Measurements from ENCODE around the gene SPAG16. TPM values are rescaled to one million over a fixed set of nuclear protein-coding genes. Genes with fewer than 3 reads are reported as not detected.

The SPAG16 gene
- total RNA-seq, 1 donor, result 35.2 TPM

DNA sequence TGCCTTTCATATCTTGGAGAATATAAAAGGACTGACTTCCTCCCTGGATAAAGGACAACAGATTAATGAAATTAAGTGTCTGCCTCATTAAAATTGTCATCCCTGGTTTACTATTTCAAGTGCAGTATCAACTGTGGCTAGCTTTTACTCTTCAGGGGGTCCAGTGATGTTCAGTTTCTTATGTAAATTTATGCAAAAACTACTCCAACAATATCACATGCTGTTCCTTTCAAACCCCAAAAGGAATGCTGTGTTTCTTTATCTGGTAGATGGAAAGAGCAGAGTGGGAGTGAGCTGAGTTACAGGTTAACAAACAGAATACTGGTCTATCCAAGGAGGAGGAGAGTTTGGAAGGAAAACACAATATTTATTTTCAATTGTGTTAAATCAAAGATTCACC, 842.9 kb downstream of the SPAG16 start:
- no peak overlapping the region for H3K4me3 ChIP-seq (ENCODE audit: low read depth, low read length)
- TF ChIP-seq, protein P1, sequence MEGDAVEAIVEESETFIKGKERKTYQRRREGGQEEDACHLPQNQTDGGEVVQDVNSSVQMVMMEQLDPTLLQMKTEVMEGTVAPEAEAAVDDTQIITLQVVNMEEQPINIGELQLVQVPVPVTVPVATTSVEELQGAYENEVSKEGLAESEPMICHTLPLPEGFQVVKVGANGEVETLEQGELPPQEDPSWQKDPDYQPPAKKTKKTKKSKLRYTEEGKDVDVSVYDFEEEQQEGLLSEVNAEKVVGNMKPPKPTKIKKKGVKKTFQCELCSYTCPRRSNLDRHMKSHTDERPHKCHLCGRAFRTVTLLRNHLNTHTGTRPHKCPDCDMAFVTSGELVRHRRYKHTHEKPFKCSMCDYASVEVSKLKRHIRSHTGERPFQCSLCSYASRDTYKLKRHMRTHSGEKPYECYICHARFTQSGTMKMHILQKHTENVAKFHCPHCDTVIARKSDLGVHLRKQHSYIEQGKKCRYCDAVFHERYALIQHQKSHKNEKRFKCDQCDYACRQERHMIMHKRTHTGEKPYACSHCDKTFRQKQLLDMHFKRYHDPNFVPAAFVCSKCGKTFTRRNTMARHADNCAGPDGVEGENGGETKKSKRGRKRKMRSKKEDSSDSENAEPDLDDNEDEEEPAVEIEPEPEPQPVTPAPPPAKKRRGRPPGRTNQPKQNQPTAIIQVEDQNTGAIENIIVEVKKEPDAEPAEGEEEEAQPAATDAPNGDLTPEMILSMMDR (IDR thresholded peaks at IDR 0.05; ENCODE audit: insufficient read depth, low read length), result no peak
- no peak for DNase-seq (ENCODE audit: low read depth)

DNA sequence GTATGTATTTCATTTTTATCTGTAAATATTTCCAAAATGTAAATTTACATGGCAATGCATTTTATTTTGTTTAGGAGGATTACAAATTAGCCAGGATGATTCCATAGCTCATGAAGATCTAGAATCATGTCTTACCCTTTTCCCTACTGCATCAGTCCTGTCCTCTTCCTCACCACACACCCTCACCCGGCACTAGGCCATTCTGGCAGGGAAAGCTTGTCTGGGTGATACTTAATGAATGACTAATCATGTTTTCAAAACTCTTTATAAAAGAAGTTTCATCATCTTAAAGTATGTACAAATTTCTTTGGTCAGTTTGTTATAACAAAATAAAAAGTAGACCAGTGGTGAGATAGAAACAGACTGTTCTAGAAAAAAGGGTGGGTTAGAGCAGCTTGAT, 843.3 kb downstream of the SPAG16 start:
- no peak overlapping the region for H3K4me3 ChIP-seq (ENCODE audit: low read depth, low read length)
- TF ChIP-seq, protein P1 (IDR thresholded peaks at IDR 0.05; ENCODE audit: insufficient read depth, low read length), result no peak
- DNase-seq (ENCODE audit: low read depth), result peak; percentile 53

DNA sequence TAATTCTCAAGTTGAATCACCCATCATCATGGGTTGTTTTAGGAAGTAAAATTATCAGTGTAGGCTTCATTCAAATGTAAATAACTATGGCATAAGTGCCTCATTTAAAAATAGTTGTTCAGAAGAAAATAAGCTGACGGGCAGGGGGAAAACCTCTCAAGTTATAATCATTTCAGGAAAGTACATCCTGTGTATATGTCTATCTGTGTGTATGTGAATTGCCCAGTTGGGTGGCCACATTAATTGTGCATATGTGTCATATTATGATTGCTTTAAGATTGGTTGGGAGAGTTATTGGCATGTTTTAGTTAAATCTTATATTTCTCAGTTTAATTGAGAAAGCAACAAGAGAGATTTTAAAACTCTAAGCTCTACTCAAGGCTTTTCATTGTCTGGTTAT, 843.8 kb downstream of the SPAG16 start:
- TF ChIP-seq, protein P1 (IDR thresholded peaks at IDR 0.05; ENCODE audit: insufficient read depth, low read length), result no peak
- DNase-seq (ENCODE audit: low read depth), result no peak
- no peak overlapping the region for H3K4me3 ChIP-seq (ENCODE audit: low read depth, low read length)

DNA sequence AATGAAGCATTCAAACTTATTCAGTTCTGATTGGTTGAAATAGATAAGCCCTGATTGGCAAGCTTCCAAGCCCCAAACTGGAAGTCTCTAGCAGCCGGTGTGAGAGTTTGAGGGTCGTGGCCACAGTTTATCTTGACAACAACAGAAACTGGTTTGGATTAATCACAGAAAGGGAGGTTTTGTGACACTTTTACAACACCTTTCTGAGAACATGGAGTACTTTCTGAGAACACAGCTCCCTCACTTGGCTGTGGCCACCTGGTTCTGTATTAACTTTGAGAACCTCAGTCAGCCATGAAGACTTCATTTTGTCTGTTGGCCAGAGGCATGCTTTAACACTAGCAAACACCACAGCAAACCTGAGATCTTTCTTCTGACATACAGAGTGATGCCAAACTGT, 845.9 kb downstream of the SPAG16 start:
- DNase-seq (ENCODE audit: low read depth), result no peak
- TF ChIP-seq, protein P1 (IDR thresholded peaks at IDR 0.05; ENCODE audit: insufficient read depth, low read length), result no peak
- H3K4me3 ChIP-seq (ENCODE audit: low read depth, low read length), result no peak overlapping the region

DNA sequence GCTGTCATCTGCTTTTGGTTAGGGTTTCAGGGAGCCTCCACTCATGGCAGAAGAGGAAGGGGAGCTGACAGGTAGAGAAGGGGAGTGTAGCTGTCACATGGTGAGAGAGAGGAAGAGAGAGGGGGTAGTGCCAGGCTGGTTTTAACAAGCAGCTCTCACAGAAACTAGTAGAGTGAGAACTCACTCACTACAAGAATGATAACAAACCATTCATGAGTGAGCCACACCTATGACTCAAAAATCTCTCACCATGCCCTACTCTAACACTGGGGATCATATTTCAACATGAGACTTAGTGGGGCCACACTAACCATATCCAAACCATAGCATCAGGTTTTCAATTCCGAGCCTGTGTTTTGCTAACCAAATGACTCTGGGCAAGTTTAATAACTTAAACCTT, 851.7 kb downstream of the SPAG16 start:
- no peak for DNase-seq (ENCODE audit: low read depth)
- H3K4me3 ChIP-seq (ENCODE audit: low read depth, low read length), result no peak overlapping the region
- TF ChIP-seq, protein P1 (IDR thresholded peaks at IDR 0.05; ENCODE audit: insufficient read depth, low read length), result no peak

DNA sequence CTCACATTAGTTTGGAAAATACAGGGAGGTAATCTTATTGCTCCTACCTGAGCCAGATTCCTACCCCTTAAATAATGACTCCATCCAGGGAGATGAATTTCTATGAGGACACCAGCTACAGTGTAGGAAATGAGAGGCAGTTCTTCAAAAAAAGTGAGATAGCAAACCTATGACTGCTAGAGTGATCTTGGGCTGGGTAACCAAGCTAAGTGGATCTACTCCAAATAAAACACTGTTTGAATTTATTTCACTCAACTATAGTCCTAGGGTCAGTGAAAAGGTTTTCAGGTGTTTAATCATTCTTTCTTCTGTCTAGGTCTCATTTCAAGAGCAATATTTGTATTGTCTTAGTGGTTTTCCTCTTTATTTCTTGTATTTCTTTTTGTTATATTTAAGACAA, 854.5 kb downstream of the SPAG16 start:
- H3K4me3 ChIP-seq (ENCODE audit: low read depth, low read length), result no peak overlapping the region
- TF ChIP-seq, protein P1 (IDR thresholded peaks at IDR 0.05; ENCODE audit: insufficient read depth, low read length), result no peak
- no peak for DNase-seq (ENCODE audit: low read depth)

DNA sequence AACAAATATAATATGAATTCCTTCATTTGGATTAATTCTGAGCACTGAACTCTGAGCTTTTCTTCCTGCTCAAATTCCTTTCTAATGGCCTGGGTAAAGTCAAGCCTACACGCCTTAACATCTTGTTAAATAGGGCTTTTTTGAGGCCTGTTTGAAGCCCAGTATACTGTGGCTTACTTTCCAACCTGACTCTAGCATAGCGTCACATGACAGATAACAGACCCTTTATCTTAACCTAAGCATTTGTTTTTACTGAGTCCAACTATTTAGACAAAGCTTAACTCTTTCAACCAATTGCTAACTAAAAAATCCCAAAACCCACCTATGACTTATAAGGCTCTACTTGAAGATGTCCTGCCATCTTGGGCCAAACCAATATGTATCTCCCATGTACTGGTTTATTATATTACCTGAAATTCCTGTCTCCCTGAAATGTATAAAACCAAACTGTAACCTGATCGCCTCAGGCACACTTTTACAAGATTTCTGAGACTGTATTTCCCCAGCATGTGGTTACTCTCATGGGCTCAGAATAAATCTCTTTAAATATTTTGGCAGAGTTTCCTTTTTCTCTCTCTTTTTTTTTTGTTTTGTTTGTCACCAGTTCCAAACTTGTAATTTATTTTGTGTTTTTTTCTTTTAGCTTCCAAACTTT, 855.5 kb downstream of the SPAG16 start:
- no peak for DNase-seq (ENCODE audit: low read depth)
- H3K4me3 ChIP-seq (ENCODE audit: low read depth, low read length), result no peak overlapping the region
- TF ChIP-seq, protein P1 (IDR thresholded peaks at IDR 0.05; ENCODE audit: insufficient read depth, low read length), result no peak
